NCI-H526 treated with DMSO at 0.1 percent for 48 hours (cell line): ENCODE results near the gene SRMS.

Experiments
- DNase-seq: peaks from one replicate; lab custom pipeline; 2025; lab: John Stamatoyannopoulos, UW

Gene SRMS

GRCh38 chr20:63547725-63548480, at the start of gene SRMS:
Gene SRMS (minus strand): TSS chr20:63547749. CDS start chr20:63547463, 286 bp downstream.
- no peak for DNase-seq

- DNase-seq: no peak
Observed at GRCh38 chr20:63596423-63596822, 48.9 kb upstream of the SRMS start.

- no peak for DNase-seq
Observed at GRCh38 chr20:63595416-63596127, 48.0 kb upstream of the SRMS start.

- no peak for DNase-seq
Observed at GRCh38 chr20:63594043-63594561, 46.6 kb upstream of the SRMS start.

- DNase-seq: no peak
Observed at GRCh38 chr20:63592661-63593060, 45.1 kb upstream of the SRMS start.

- DNase-seq: no peak
Observed at GRCh38 chr20:63591786-63592355, 44.3 kb upstream of the SRMS start.

GRCh38 chr20:63591147-63591533, 43.6 kb upstream of the SRMS start:
- DNase-seq: no peak

GRCh38 chr20:63590218-63591146, 42.9 kb upstream of the SRMS start:
- DNase-seq: no peak

GRCh38 chr20:63589261-63590217, 42.0 kb upstream of the SRMS start:
- no peak for DNase-seq

GRCh38 chr20:63588641-63589041, 41.1 kb upstream of the SRMS start:
- no peak for DNase-seq

GRCh38 chr20:63587776-63588591, 40.4 kb upstream of the SRMS start:
- DNase-seq: no peak

GRCh38 chr20:63587256-63587655, 39.7 kb upstream of the SRMS start:
- DNase-seq: no peak

- no peak for DNase-seq
Observed at GRCh38 chr20:63586797-63587196, 39.2 kb upstream of the SRMS start.

- no peak for DNase-seq
Observed at GRCh38 chr20:63585616-63586565, 38.3 kb upstream of the SRMS start.

GRCh38 chr20:63582382-63583063, 35.0 kb upstream of the SRMS start:
- no peak for DNase-seq

GRCh38 chr20:63580796-63581461, 33.4 kb upstream of the SRMS start:
- peak; percentile 47 for DNase-seq

GRCh38 chr20:63579017-63579694, 31.6 kb upstream of the SRMS start:
- DNase-seq: no peak
